Naive thymus-derived CD4-positive, alpha-beta T cell (primary cell): ENCODE measurements around the gene TTC33. TPM values are rescaled to one million over a fixed set of nuclear protein-coding genes. Genes with fewer than 3 reads are reported as not detected.

Experiments used
- ATAC-seq: fragments of 150-1000 bp; cut with Tn5 transposase; 2 replicates; pipeline ENCODE4 v1.10.0; 2021; ENCODE audit warnings: mild to moderate bottlenecking, moderate library complexity
- CTCF ChIA-PET: fragments of 350-600 bp; sonication (Branson Sonifier 250); formaldehyde crosslinking; loops from one replicate; lab custom pipeline; 2021; ENCODE audit warnings: antibody characterized with exemption; lab: Charles Lee
- POLR2A ChIA-PET: fragments of 350-600 bp; sonication (Branson Sonifier 250); formaldehyde crosslinking; loops from one replicate; lab custom pipeline; 2021; ENCODE audit warnings: antibody characterized with exemption, inconsistent platforms; lab: Charles Lee
- DNase-seq, 9 donors: peaks; one replicate each; pipeline versions ENCODE4 v3.0.0 to v3.0.0-alpha.2; 2020 to 2022; ENCODE audit warnings: mixed read lengths in 1 of 9
- H3K27ac ChIP-seq: one replicate; pipeline ENCODE4 v1.7.0; 2013; ENCODE audit warnings: mild to moderate bottlenecking, low read depth, low read length, moderate library complexity
- H3K27me3 ChIP-seq, 2 donors: one replicate each; pipeline ENCODE4 v1.7.0; 2013; ENCODE audit warnings: low read length in 2 of 2, mild to moderate bottlenecking in 2 of 2, moderate library complexity in 2 of 2; ENCODE audit not compliant: control insufficient read depth in 2 of 2, insufficient read depth in 2 of 2
- H3K36me3 ChIP-seq, 3 experiments: 1 replicate in 2 of 3; 2 replicates in 1 of 3; pipeline ENCODE4 v1.7.0; 2013; ENCODE audit warnings: low read length in 3 of 3, mild to moderate bottlenecking in 3 of 3, moderate library complexity in 1 of 3; ENCODE audit not compliant: insufficient read depth in 3 of 3, control insufficient read depth in 2 of 3
- H3K4me1 ChIP-seq, 2 donors: one replicate each; pipeline ENCODE4 v1.7.0; 2013; ENCODE audit warnings: low read length in 2 of 2, mild to moderate bottlenecking in 2 of 2, moderate library complexity in 1 of 2; ENCODE audit not compliant: control insufficient read depth in 2 of 2, insufficient read depth in 2 of 2
- H3K4me3 ChIP-seq: 2 replicates; pipeline ENCODE4 v1.7.0; 2013; ENCODE audit warnings: mild to moderate bottlenecking, low read length
- H3K9me3 ChIP-seq, 3 experiments: 1 replicate in 2 of 3; 2 replicates in 1 of 3; pipeline ENCODE4 v1.7.0; 2013; ENCODE audit warnings: low read length in 3 of 3; ENCODE audit not compliant: control insufficient read depth in 2 of 3
- H3K27ac Mint-ChIP-seq, 9 donors: one replicate each; pipeline ENCODE4 v1.8.0; 2020 to 2022; ENCODE audit warnings: mixed read lengths in 9 of 9, mild to moderate bottlenecking in 8 of 9, moderate library complexity in 5 of 9, inconsistent platforms in 2 of 9
- H3K27me3 Mint-ChIP-seq, 5 donors: one replicate each; pipeline ENCODE4 v1.8.0; 2021 to 2022; ENCODE audit warnings: mixed read lengths in 5 of 5, mild to moderate bottlenecking in 1 of 5
- H3K36me3 Mint-ChIP-seq, 5 donors: one replicate each; pipeline ENCODE4 v1.8.0; 2020 to 2022; ENCODE audit warnings: mixed read lengths in 5 of 5, mild to moderate bottlenecking in 3 of 5, inconsistent platforms in 1 of 5
- H3K4me1 Mint-ChIP-seq, 7 donors: one replicate each; pipeline ENCODE4 v1.8.0; 2020 to 2022; ENCODE audit warnings: mixed read lengths in 7 of 7, mild to moderate bottlenecking in 3 of 7, inconsistent platforms in 1 of 7
- H3K4me3 Mint-ChIP-seq, 10 donors: one replicate each; pipeline ENCODE4 v1.8.0; 2020 to 2022; ENCODE audit warnings: mild to moderate bottlenecking in 10 of 10, mixed read lengths in 10 of 10, moderate library complexity in 6 of 10, inconsistent platforms in 2 of 10
- H3K9me3 Mint-ChIP-seq, 11 donors: one replicate each; pipeline ENCODE4 v1.8.0; 2020 to 2022; ENCODE audit warnings: mixed read lengths in 11 of 11, mild to moderate bottlenecking in 4 of 11, inconsistent platforms in 1 of 11, moderate library complexity in 1 of 11
- intact Hi-C, 2 donors: fragments of 100-400 bp; cut with micrococcal nuclease; formaldehyde crosslinking; loops; one replicate each; pipeline ENCODE4 v1.15.1; 2023
- polyA plus RNA-seq, 2 donors: library from polyadenylated mRNA; unstranded; fragments of 300-500 nt; fragmentation: Illumina TruSeq; gene quantifications; one replicate each; pipeline ENCODE4 v1.2.3, GENCODE V29; 2021
- total RNA-seq, 6 experiments: library from RNA in 5 of 6; stranded (reverse) in 5 of 6; gene quantifications; 1 replicate in 5 of 6; 2 replicates in 1 of 6; pipeline ENCODE4 v1.2.3 and lab custom pipeline; 2021 to 2026

Gene TTC33
- total and polyA plus RNA-seq, 7 experiments from 2014 or later = 7.0 to 19.0 (median 14.0) TPM

DNA sequence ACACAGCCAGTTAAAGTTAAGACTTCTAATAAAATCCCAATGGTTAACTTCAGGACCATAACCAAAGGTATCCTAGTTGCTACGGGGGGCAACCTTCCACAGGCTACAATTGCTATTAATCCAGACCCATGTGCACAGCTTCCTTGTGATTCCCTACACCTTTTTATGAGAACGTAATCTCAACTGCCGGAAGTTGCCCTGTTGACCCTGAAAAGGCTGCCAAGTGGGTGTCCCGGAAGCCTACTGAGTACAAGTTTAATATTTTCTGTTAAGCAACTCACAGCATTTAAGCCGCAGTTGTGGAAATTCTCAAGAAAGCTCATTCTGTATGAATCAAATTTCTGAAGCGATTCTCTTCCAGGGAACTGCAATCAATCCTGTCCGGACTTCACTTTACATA is 124.5 kb downstream of the TTC33 start:
- no peak for DNase-seq
- H3K4me3 Mint-ChIP-seq = no peak overlapping the region
- Histone ChIP-seq H3K9me3 (no peaks in the 10 kb centered on the region), H3K36me3 (no peaks in the 10 kb centered on the region), H3K27ac (no peak overlapping the region), H3K4me3 (no peak overlapping the region), H3K27me3 (no peaks in the 10 kb centered on the region), H3K4me1 (no peaks in the 10 kb centered on the region)
- peaks cover 0 to 15% (median 7%) of the 10 kb centered on the region in 11 donors for H3K9me3 Mint-ChIP-seq
- intact Hi-C loops = no loop called here
- ATAC-seq = no peak
- H3K27ac Mint-ChIP-seq = no peak overlapping the region
- H3K4me1 Mint-ChIP-seq = peaks cover 9 to 28% (median 18%) of the 10 kb centered on the region in 7 donors
- POLR2A ChIA-PET = interaction anchor here (1.3 kb wide), 1 partner anchor 21 kb away, joined by 4 read pairs; no protein-coding TSS in a partner anchor
- CTCF ChIA-PET = no interaction called here
- no peaks in the 10 kb centered on the region for H3K27me3 Mint-ChIP-seq
- peaks cover 4 to 44% (median 7%) of the 10 kb centered on the region in 5 donors for H3K36me3 Mint-ChIP-seq

DNA sequence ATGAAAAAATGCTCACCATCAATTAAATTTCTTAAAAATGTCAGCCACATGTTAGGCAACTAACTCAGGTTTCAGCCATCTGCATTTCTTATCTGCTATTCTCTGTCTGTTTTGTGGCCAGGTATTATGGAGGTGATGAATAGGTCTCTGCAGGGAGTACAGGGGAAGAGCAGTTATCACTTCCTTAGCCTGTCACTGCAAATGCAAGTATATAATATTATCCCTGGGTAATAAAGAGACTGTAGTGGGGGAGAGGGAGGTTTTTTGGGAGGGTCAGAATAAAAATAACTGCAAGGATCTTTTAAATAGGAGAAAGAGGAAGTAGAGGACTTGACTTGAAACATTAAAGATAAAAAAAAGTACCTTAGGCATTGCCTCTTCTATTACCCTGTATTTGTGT is 125.6 kb downstream of the TTC33 start:
- Histone ChIP-seq H3K4me3 (no peak overlapping the region), H3K36me3 (no peaks in the 10 kb centered on the region), H3K27ac (no peak overlapping the region), H3K27me3 (no peaks in the 10 kb centered on the region), H3K9me3 (no peaks in the 10 kb centered on the region), H3K4me1 (no peaks in the 10 kb centered on the region)
- no peak for DNase-seq
- Mint-ChIP-seq H3K36me3 (peaks cover 0 to 39% (median 0%) of the 10 kb centered on the region in 5 donors), H3K4me1 (peaks cover 13 to 34% (median 24%) of the 10 kb centered on the region in 7 donors), H3K4me3 (no peak overlapping the region), H3K9me3 (peaks cover 0 to 11% (median 0%) of the 10 kb centered on the region in 11 donors), H3K27ac (peak overlapping the region in 1 of 9 donors; percentile 58), H3K27me3 (no peaks in the 10 kb centered on the region)
- POLR2A ChIA-PET = interaction anchor here (1.3 kb wide), 1 partner anchor 22 kb away, joined by 4 read pairs; no protein-coding TSS in a partner anchor
- ATAC-seq = no peak
- CTCF ChIA-PET = no interaction called here
- intact Hi-C loops = no loop called here

DNA sequence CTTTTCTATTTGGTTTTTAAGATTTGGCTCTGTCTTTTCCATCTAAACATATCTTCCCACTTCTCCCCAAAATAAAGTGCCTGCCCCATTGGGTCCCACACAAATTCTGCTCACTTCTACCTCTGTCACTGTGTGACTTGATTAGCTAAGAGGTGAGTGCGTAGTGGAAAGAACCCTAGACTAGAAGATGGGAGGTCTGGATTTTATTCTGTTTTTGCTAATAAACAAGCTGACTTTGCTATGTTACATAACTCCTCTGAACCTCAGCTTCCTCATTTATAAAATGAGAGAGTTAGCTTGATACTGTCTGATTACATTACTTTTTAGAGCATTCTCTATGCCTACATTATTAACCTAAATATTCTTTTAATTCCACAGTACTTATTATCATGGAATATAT is 127.4 kb downstream of the TTC33 start:
- Histone ChIP-seq H3K4me1 (peaks cover 9 to 14% of the 10 kb centered on the region in 2 donors), H3K4me3 (no peak overlapping the region), H3K9me3 (no peaks in the 10 kb centered on the region), H3K27me3 (no peaks in the 10 kb centered on the region), H3K27ac (no peak overlapping the region), H3K36me3 (no peaks in the 10 kb centered on the region)
- Mint-ChIP-seq H3K36me3 (peaks cover 0 to 41% (median 0%) of the 10 kb centered on the region in 5 donors), H3K27me3 (no peaks in the 10 kb centered on the region), H3K27ac (peak overlapping the region in 1 of 9 donors; percentile 60), H3K4me1 (peaks cover 19 to 51% (median 42%) of the 10 kb centered on the region in 7 donors), H3K9me3 (peaks cover 0 to 13% (median 0%) of the 10 kb centered on the region in 11 donors), H3K4me3 (no peak overlapping the region)
- ATAC-seq (peak; percentile 52), DNase-seq (peak in 1 of 9 donors; percentile 9)
- ChIA-PET POLR2A (interaction anchor here (0.6 to 1.0 kb wide), 2 partner anchors 19 to 56 kb away, joined by 3 read pairs; no protein-coding TSS in a partner anchor), CTCF (no interaction called here)
- intact Hi-C loops = no loop called here

DNA sequence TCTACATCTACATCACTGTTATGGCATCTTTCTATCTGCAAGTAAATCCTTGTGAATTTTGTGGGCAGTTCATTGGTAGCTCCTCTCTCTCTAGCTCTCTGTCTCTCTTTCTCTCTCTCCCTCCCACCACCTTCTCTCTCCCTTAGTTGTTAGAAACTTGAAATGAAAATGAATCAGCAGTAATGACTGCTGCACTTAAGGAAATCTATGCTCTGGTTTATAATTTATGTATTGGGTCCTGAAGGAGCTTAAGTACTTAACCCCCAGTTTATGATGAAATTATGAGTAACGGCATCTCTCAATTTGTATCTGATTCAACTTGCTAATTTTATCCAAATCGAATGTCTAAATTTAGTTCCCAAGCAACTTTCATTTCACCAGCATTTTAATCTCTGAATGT is 128.1 kb downstream of the TTC33 start:
- peaks cover 16 to 21% of the 10 kb centered on the region in 2 donors for H3K4me1 ChIP-seq
- no peak overlapping the region for H3K4me3 ChIP-seq
- ChIA-PET CTCF (no interaction called here), POLR2A (interaction anchor here (0.6 to 1.0 kb wide), 2 partner anchors 20 to 41 kb away, joined by 3 read pairs; no protein-coding TSS in a partner anchor)
- DNase-seq (no peak), ATAC-seq (no peak)
- no peaks in the 10 kb centered on the region for H3K36me3 ChIP-seq
- no peaks in the 10 kb centered on the region for H3K27me3 Mint-ChIP-seq
- peak overlapping the region in 2 of 9 donors; percentile 2 to 16 for H3K27ac Mint-ChIP-seq
- H3K4me1 Mint-ChIP-seq = peaks cover 20 to 58% (median 49%) of the 10 kb centered on the region in 7 donors
- peaks cover 0 to 37% (median 0%) of the 10 kb centered on the region in 5 donors for H3K36me3 Mint-ChIP-seq
- peaks cover 0 to 13% (median 0%) of the 10 kb centered on the region in 11 donors for H3K9me3 Mint-ChIP-seq
- H3K4me3 Mint-ChIP-seq = no peak overlapping the region
- H3K27ac ChIP-seq = no peak overlapping the region
- intact Hi-C loops = no loop called here
- no peaks in the 10 kb centered on the region for H3K9me3 ChIP-seq
- H3K27me3 ChIP-seq = no peaks in the 10 kb centered on the region

DNA sequence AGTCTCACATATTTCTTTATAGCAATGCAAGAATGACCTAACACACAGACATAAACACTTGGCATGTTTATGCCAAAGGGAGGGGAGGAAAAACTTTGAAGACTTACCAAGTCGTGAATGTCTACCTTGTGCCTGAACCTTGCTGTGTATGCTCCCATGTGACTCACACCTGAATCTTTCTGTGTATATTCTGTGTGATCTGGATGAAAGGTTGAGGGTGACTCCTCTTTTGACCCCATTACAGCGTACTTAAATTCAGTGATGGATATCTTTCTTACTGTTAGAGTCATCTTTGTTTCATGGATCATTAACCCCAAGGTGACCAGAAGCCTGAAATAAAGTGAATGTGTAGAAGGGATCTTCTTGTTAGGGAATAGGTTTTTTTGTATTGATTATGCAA is 129.0 kb downstream of the TTC33 start:
- H3K36me3 Mint-ChIP-seq = peaks cover 0 to 37% (median 0%) of the 10 kb centered on the region in 5 donors
- ATAC-seq (no peak), DNase-seq (no peak)
- no peaks in the 10 kb centered on the region for H3K27me3 Mint-ChIP-seq
- peaks cover 25 to 67% (median 58%) of the 10 kb centered on the region in 7 donors for H3K4me1 Mint-ChIP-seq
- intact Hi-C loops = no loop called here
- H3K9me3 ChIP-seq = no peaks in the 10 kb centered on the region
- H3K9me3 Mint-ChIP-seq = peaks cover 0 to 14% (median 0%) of the 10 kb centered on the region in 11 donors
- no peak overlapping the region for H3K4me3 Mint-ChIP-seq
- H3K4me3 ChIP-seq = no peak overlapping the region
- H3K27me3 ChIP-seq = no peaks in the 10 kb centered on the region
- H3K27ac ChIP-seq = no peak overlapping the region
- peaks cover 22 to 25% of the 10 kb centered on the region in 2 donors for H3K4me1 ChIP-seq
- POLR2A ChIA-PET = no interaction called here
- CTCF ChIA-PET = no interaction called here
- no peak overlapping the region for H3K27ac Mint-ChIP-seq
- H3K36me3 ChIP-seq = no peaks in the 10 kb centered on the region

DNA sequence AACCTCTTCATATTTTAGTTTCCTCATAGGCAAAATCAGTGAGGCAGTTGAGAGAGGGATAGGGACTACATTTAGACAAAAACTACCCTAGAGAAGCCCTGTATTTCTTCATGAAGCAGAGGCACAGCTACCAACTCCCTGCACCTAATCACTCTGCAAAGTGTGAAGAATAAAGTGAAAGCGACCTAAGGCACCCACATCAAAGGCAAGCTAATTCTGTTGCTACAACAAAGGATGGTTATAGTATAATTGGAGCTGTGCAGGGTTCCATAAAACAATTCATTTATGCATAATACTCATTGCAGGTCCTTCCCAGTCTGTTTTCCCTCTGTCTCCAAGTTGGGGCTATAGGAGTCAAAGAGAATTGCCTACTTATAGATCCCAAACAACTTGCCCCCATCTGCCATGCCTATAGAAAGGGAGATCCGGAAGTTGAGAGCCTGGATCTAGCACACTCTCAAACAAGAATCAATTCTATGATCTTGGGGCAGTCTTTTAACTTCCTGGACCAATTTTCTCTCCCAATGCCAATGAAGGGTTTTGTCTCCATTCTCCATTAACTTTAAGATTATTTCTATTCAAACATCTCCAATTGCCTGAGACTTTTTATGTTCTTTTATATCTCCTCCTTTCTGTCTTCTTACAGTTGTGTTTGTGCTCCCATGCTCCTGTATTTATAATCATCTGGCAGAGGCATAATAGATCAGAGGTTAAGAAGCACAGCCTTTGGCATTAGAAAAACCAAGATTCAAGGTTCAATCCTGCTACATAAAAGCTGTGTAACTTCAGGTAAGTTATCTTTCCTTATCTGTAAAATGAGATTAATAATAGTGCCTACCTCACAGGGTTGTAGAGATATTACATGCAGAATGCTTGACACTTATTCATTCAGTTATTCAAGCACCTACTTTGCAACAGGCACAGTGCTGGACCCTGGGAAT is 132.0 kb downstream of the TTC33 start:
- peaks cover 0 to 30% (median 0%) of the 10 kb centered on the region in 5 donors for H3K36me3 Mint-ChIP-seq
- intact Hi-C loops = loop anchor here (1.0 to 2.0 kb wide), 8 partner anchors 8 to 213 kb away; no protein-coding TSS in a partner anchor
- Histone ChIP-seq H3K27ac (peak overlapping the region; percentile 50), H3K36me3 (no peaks in the 10 kb centered on the region), H3K27me3 (no peaks in the 10 kb centered on the region), H3K4me3 (no peak overlapping the region), H3K4me1 (peaks cover 23 to 25% of the 10 kb centered on the region in 2 donors), H3K9me3 (no peaks in the 10 kb centered on the region)
- ChIA-PET POLR2A (interaction anchor here (0.6 to 2.5 kb wide), 8 partner anchors 9 to 114 kb away, joined by 3 to 12 read pairs (median 4); partner anchors contain the start of gene PTGER4), CTCF (interaction anchor here (0.7 to 1.7 kb wide), 4 partner anchors 23 to 113 kb away, joined by 3 to 5 read pairs (median 4); no protein-coding TSS in a partner anchor)
- peaks cover 23 to 68% (median 55%) of the 10 kb centered on the region in 7 donors for H3K4me1 Mint-ChIP-seq
- H3K27ac Mint-ChIP-seq = peak overlapping the region; percentile 60 to 94 (median 83)
- DNase-seq (peak in 7 of 9 donors; percentile 49 to 78 (median 68)), ATAC-seq (peak; percentile 90)
- H3K4me3 Mint-ChIP-seq = peak overlapping the region; percentile 13 to 73 (median 46)
- H3K9me3 Mint-ChIP-seq = peaks cover 0 to 10% (median 0%) of the 10 kb centered on the region in 11 donors
- H3K27me3 Mint-ChIP-seq = no peaks in the 10 kb centered on the region
